Osteoblast (primary cell): ENCODE measurements around the gene CDKN2A. TPM values are rescaled to one million over a fixed set of nuclear protein-coding genes. Genes with fewer than 3 reads are reported as not detected.

ENCODE experiments used
- DNase-seq: peaks from one replicate; pipeline ENCODE4 v3.0.0; 2011; ENCODE audit warnings: low spot score, mixed read lengths; ENCODE audit not compliant: insufficient read length; ENCODE audit errors: missing footprints
- H2AFZ ChIP-seq: 2 replicates; pipeline ENCODE4 v1.6.0; 2011; ENCODE audit warnings: mild to moderate bottlenecking, low read length
- H3K27ac ChIP-seq: 2 replicates; pipeline ENCODE4 v1.5.1; 2011; ENCODE audit warnings: mild to moderate bottlenecking, low read depth, low read length, moderate library complexity
- H3K27me3 ChIP-seq: 2 replicates; pipeline ENCODE4 v1.6.0; 2012; ENCODE audit warnings: mild to moderate bottlenecking, control low read depth, inconsistent platforms, low read length, moderate library complexity; ENCODE audit not compliant: insufficient read depth
- H3K36me3 ChIP-seq: 2 replicates; pipeline ENCODE4 v1.5.1; 2011; ENCODE audit warnings: mild to moderate bottlenecking, low read length, control low read depth, moderate library complexity; ENCODE audit not compliant: insufficient read depth
- H3K4me1 ChIP-seq: 2 replicates; pipeline ENCODE4 v1.5.1; 2011; ENCODE audit warnings: mild to moderate bottlenecking, low read length, control low read depth, moderate library complexity; ENCODE audit not compliant: insufficient read depth
- H3K4me2 ChIP-seq: 2 replicates; pipeline ENCODE4 v1.6.0; 2011; ENCODE audit warnings: mild to moderate bottlenecking, low read length; ENCODE audit not compliant: insufficient read depth
- H3K4me3 ChIP-seq: fragments of 200-600 bp; sonication (generic); 3 replicates; pipeline ENCODE4 v1.5.1; 2012; ENCODE audit warnings: mild to moderate bottlenecking, low read length, inconsistent platforms; ENCODE audit not compliant: insufficient read depth
- H3K79me2 ChIP-seq: 2 replicates; pipeline ENCODE4 v1.6.0; 2012; ENCODE audit warnings: mild to moderate bottlenecking, low read length, control low read depth, inconsistent platforms; ENCODE audit not compliant: insufficient read depth
- H3K9me3 ChIP-seq: 2 replicates; pipeline ENCODE4 v1.5.1; 2011; ENCODE audit warnings: low read depth, low read length, control low read depth
- H4K20me1 ChIP-seq: 2 replicates; pipeline ENCODE4 v1.6.0; 2012; ENCODE audit warnings: mild to moderate bottlenecking, low read length, control low read depth; ENCODE audit not compliant: insufficient read depth
- total RNA-seq: library from RNA; depleted of rRNA; stranded (reverse); fragments of >200 nt; gene quantifications from 2 replicates; pipeline ENCODE4 v1.2.3, GENCODE V29; 2012
- TF ChIP-seq, protein P1 (sequence below): IDR thresholded peaks from 2 replicates; pipeline ENCODE4 v1.5.1; 2011; ENCODE audit warnings: mild to moderate bottlenecking, low read depth, low read length, moderate library complexity; ENCODE audit errors: extremely low read depth

The CDKN2A gene
- total RNA-seq, 1 donor, result 37.6 TPM

GRCh38 chr9:22035591-22036011 is 41.4 kb upstream of the CDKN2A start:
- no peak for DNase-seq
- Histone ChIP-seq H3K27ac (no peak overlapping the region), H4K20me1 (no peaks in the 10 kb centered on the region), H2AFZ (no peak overlapping the region), H3K9me3 (no peaks in the 10 kb centered on the region), H3K4me3 (no peak overlapping the region), H3K4me1 (peaks cover 13% of the 10 kb centered on the region), H3K79me2 (no peaks in the 10 kb centered on the region), H3K4me2 (no peak overlapping the region), H3K27me3 (no peaks in the 10 kb centered on the region), H3K36me3 (no peaks in the 10 kb centered on the region)
- TF ChIP-seq, protein P1, sequence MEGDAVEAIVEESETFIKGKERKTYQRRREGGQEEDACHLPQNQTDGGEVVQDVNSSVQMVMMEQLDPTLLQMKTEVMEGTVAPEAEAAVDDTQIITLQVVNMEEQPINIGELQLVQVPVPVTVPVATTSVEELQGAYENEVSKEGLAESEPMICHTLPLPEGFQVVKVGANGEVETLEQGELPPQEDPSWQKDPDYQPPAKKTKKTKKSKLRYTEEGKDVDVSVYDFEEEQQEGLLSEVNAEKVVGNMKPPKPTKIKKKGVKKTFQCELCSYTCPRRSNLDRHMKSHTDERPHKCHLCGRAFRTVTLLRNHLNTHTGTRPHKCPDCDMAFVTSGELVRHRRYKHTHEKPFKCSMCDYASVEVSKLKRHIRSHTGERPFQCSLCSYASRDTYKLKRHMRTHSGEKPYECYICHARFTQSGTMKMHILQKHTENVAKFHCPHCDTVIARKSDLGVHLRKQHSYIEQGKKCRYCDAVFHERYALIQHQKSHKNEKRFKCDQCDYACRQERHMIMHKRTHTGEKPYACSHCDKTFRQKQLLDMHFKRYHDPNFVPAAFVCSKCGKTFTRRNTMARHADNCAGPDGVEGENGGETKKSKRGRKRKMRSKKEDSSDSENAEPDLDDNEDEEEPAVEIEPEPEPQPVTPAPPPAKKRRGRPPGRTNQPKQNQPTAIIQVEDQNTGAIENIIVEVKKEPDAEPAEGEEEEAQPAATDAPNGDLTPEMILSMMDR, result no peak

- Histone ChIP-seq H3K9me3 (no peaks in the 10 kb centered on the region), H3K4me3 (no peak overlapping the region), H2AFZ (no peak overlapping the region), H3K36me3 (no peaks in the 10 kb centered on the region), H3K79me2 (no peaks in the 10 kb centered on the region), H3K4me2 (no peak overlapping the region), H3K27me3 (no peaks in the 10 kb centered on the region), H3K4me1 (peaks cover 17% of the 10 kb centered on the region), H4K20me1 (no peaks in the 10 kb centered on the region), H3K27ac (no peak overlapping the region)
- TF ChIP-seq, protein P1, result no peak
- DNase-seq, result no peak
These were observed 38.9 kb upstream of the CDKN2A start for GRCh38 chr9:22033012-22033630.

DNA sequence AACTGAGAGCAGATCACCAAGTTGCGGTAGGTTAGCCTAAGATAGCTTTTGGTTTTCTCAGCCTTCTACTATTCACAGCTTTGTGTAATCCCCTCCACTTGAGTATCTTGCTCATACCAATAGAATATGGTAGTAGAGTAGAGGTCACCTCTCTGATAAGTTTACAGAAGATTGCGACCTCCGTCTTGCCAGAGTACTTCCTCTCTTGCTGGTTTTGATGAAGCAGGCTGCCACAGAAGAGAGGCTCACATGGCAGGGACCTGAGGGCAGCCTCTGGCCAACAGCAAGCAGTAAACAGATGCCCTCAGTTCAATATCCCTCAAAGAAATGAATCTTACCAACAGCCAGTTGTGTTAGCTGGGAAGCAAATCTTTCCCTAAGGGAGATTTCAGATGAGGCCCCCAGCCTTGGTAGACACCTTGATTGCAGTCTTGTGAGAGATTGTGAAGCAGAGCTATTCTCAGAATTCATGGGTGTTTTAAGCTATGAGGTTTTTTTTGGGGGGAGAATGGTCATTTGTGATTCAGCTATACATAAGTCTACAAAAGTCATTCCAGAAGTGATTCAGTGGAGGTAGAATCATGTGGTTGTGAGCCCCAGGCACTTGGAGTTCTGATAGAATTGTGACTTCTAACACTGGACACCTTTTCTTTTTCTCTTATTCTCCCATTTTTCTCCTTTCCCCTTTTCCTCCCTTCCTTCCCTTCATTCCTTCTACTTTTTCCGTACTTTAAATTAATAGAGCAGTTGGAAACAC is 37.6 kb upstream of the CDKN2A start:
- Histone ChIP-seq H3K9me3 (no peaks in the 10 kb centered on the region), H4K20me1 (no peaks in the 10 kb centered on the region), H3K27ac (no peak overlapping the region), H2AFZ (no peak overlapping the region), H3K79me2 (no peaks in the 10 kb centered on the region), H3K4me3 (no peak overlapping the region), H3K4me2 (no peak overlapping the region), H3K4me1 (peaks cover 10% of the 10 kb centered on the region), H3K36me3 (no peaks in the 10 kb centered on the region), H3K27me3 (no peaks in the 10 kb centered on the region)
- TF ChIP-seq, protein P1, result no peak
- no peak for DNase-seq

- Histone ChIP-seq H3K9me3 (no peaks in the 10 kb centered on the region), H4K20me1 (no peaks in the 10 kb centered on the region), H3K4me3 (no peak overlapping the region), H3K4me2 (peak overlapping the region; percentile 55), H3K27ac (peak overlapping the region; percentile 75), H3K79me2 (peaks cover 3% of the 10 kb centered on the region), H3K36me3 (no peaks in the 10 kb centered on the region), H3K27me3 (no peaks in the 10 kb centered on the region), H2AFZ (peak overlapping the region; percentile 73), H3K4me1 (peaks cover 10% of the 10 kb centered on the region)
- DNase-seq, result peak; percentile 85
- TF ChIP-seq, protein P1, result no peak
These were observed 36.0 kb upstream of the CDKN2A start for GRCh38 chr9:22030101-22030598.
